ENCODE data around the gene C9orf85.

The C9orf85 gene

DNA sequence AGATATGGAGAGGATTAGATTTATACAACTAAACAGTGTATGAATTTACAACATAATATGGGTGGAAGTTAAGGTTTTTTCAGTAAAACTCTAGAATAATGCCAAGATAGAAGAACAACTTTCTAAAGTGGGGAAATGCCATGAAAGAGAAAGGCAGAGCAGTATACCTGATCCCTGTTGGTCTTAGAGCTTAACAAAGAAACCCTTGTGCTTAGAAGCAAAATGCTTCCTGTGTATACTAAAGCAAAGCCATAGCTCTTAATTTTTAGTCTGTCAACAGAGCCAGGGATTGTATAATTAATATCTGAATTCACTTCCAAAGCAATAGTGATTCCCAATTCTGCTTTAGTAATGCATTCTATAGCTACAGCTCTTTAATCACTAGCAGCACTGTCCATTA, 14.4 kb downstream of the C9orf85 start:
- TF ChIP-seq, protein P1, sequence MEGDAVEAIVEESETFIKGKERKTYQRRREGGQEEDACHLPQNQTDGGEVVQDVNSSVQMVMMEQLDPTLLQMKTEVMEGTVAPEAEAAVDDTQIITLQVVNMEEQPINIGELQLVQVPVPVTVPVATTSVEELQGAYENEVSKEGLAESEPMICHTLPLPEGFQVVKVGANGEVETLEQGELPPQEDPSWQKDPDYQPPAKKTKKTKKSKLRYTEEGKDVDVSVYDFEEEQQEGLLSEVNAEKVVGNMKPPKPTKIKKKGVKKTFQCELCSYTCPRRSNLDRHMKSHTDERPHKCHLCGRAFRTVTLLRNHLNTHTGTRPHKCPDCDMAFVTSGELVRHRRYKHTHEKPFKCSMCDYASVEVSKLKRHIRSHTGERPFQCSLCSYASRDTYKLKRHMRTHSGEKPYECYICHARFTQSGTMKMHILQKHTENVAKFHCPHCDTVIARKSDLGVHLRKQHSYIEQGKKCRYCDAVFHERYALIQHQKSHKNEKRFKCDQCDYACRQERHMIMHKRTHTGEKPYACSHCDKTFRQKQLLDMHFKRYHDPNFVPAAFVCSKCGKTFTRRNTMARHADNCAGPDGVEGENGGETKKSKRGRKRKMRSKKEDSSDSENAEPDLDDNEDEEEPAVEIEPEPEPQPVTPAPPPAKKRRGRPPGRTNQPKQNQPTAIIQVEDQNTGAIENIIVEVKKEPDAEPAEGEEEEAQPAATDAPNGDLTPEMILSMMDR (IDR thresholded peaks at IDR 0.05; ENCODE audit: extremely low read depth, insufficient read depth, missing control alignments): no peak
- no peak for DNase-seq (ENCODE audit: low spot score)
- in situ Hi-C loops (cut with MboI; ENCODE audit: low pct_unique_long_range_greater_than_20kb, low sequenced_read_pairs, unreplicated experiment): no loop called here

DNA sequence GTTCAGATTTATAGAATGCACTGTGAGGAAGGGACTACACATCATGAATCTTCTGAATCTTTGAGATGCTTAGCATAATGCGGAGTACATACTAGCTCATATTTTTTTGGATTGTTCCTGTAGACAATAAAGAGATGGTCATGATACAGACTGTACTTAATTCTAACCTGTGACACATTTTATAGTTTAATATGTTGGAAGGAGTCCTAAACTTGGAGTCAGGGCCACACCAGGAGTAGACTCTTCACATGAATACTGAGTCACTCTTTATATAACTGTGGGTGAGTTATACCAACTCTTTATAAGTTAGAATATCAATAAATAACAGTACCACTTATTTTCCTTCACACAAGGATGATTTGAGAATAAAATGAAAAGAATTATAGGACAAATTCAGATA, 16.9 kb downstream of the C9orf85 start:
- TF ChIP-seq, protein P1 (IDR thresholded peaks at IDR 0.05; ENCODE audit: extremely low read depth, insufficient read depth, missing control alignments): no peak
- in situ Hi-C loops (cut with MboI; ENCODE audit: low pct_unique_long_range_greater_than_20kb, low sequenced_read_pairs, unreplicated experiment): no loop called here
- DNase-seq (ENCODE audit: low spot score): no peak

DNA sequence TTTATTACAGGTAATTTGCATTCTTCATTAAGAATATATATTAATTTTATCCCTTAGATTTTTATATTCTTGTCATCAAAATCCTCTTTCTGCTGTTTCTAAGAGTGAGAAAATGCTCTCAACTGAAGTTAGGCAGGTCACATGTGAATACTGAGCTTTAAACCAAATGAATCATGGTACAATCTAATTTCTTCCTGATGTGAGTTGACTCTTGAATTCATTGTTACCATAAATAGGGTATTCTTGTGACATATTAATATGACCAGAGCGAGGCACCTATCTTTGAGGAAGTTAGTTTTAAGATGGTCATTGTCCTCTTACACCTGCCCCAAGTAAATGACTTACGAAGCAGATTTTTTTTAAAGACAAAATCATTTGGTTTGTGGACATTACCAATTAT, 17.4 kb downstream of the C9orf85 start:
- TF ChIP-seq, protein P1 (IDR thresholded peaks at IDR 0.05; ENCODE audit: extremely low read depth, insufficient read depth, missing control alignments): no peak
- in situ Hi-C loops (cut with MboI; ENCODE audit: low pct_unique_long_range_greater_than_20kb, low sequenced_read_pairs, unreplicated experiment): no loop called here
- DNase-seq (ENCODE audit: low spot score): no peak

DNA sequence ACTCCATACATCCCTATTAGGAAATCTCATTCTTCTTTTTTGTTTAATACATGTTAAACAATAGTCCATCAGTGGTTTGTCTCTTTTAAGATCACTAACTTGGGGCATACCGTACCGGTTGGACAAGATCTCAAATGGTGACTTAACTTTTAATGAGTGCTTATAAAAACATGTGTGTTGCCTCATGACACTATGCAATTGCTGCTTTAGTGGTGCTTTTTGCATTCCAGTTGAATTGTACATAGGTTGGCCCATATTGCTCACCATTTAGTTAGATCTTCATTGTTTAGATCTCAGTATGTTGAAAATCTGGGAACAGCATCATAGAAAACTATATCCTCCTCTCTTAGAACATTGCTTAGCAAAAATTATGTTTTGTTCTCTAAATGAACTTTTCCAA, 17.8 kb downstream of the C9orf85 start:
- DNase-seq (ENCODE audit: low spot score): no peak
- in situ Hi-C loops (cut with MboI; ENCODE audit: low pct_unique_long_range_greater_than_20kb, low sequenced_read_pairs, unreplicated experiment): no loop called here

DNA sequence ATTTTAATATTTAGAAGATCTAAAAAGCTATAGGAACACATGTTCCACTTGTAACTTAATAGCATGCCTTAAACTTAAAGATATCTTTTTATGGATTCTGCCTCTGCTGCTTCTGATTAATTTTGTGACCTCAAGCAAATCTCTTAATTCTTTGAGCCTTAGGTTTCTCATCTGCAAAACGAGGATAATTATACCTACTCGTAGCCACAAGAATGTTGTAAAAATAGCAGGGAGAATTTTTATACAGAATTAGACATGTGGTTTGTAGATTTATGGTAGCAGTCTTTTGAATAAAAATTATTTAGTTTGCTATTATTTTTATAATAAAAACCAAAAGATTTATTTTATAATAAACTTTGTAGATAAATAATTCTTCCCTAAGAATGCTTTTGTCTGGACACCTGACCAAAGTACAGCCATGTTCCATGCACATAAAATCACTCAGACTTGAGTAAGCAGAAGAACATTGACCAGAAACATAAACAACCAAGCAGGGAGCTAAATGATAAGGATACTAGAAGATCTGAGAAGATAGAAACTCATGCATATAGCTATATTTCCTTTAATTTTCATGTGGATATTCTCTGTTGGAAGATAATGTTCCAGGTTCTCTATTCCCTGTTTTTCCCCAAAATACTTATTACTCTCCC, 18.5 kb downstream of the C9orf85 start:
- TF ChIP-seq, protein P1 (IDR thresholded peaks at IDR 0.05; ENCODE audit: extremely low read depth, insufficient read depth, missing control alignments): no peak

More for the DNA sequence above, 17.8 kb downstream of the C9orf85 start:
- TF ChIP-seq, protein P1 (IDR thresholded peaks at IDR 0.05; ENCODE audit: extremely low read depth, insufficient read depth, missing control alignments): no peak

DNA sequence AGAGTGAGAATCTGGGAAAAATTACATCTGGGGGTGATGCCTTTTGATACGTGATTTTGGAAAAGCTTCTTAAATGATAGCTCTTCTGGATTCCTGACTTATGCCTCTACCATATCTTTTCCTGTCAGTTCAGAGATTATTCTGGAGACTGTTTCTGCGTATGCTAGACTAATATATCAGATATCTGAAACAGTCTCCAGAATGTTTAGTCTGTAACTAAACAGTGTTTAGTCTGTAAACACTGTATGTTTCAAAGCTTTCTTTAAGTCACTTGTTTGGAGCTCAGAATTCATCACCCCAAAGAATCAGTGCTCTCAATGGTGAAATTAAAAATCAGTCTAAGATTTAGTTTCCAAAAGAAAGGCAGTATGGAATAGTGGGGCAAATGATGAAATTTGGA, 19.7 kb downstream of the C9orf85 start:
- in situ Hi-C loops (cut with MboI; ENCODE audit: low pct_unique_long_range_greater_than_20kb, low sequenced_read_pairs, unreplicated experiment): no loop called here
- TF ChIP-seq, protein P1 (IDR thresholded peaks at IDR 0.05; ENCODE audit: extremely low read depth, insufficient read depth, missing control alignments): no peak
- no peak for DNase-seq (ENCODE audit: low spot score)

More for the DNA sequence above, 18.5 kb downstream of the C9orf85 start:
- no peak for DNase-seq (ENCODE audit: low spot score)
- in situ Hi-C loops (cut with MboI; ENCODE audit: low pct_unique_long_range_greater_than_20kb, low sequenced_read_pairs, unreplicated experiment): no loop called here
